Body of pancreas (tissue), 4 donors: ENCODE results near the gene CFAP299. TPM values are rescaled to one million over a fixed set of nuclear protein-coding genes. Genes with fewer than 3 reads are reported as not detected.

Source experiments
- ATAC-seq: fragments of 150-250 bp; one replicate; pipeline ENCODE4 v1.9.1; 2016
- DNase-seq, 4 donors: peaks; one replicate each; pipeline ENCODE4 v3.0.0-alpha.2; 2019
- H3K27ac ChIP-seq, 4 donors: fragments of 200-600 bp; sonication (generic); 1 replicate in 3 of 4; 2 replicates in 1 of 4; pipeline versions ENCODE4 v1.5.1 to v1.6.1; 2016 to 2019; ENCODE audit warnings: mild to moderate bottlenecking in 1 of 4, mixed read lengths in 1 of 4, moderate library complexity in 1 of 4
- H3K27me3 ChIP-seq, 2 donors: fragments of 200-600 bp; sonication (generic); one replicate each; pipeline ENCODE4 v1.6.0; 2016; ENCODE audit warnings: mild to moderate bottlenecking in 1 of 2
- H3K36me3 ChIP-seq, 2 donors: fragments of 200-600 bp; sonication (generic); replicated peaks in 1 of 2; 2 replicates each; pipeline ENCODE4 v1.5.1; 2016; ENCODE audit warnings: low read depth in 2 of 2; ENCODE audit not compliant: insufficient read depth in 1 of 2
- H3K4me1 ChIP-seq: fragments of 200-600 bp; sonication (generic); one replicate; pipeline ENCODE4 v1.6.0; 2016
- H3K4me3 ChIP-seq, 2 donors: fragments of 200-600 bp; sonication (generic); 1 replicate in 1 of 2; 2 replicates in 1 of 2; pipeline ENCODE4 v1.5.1; 2016 to 2019
- H3K9me3 ChIP-seq, 3 donors: fragments of 200-600 bp; sonication (generic); 1 replicate in 2 of 3; 2 replicates in 1 of 3; pipeline ENCODE4 v1.5.1; 2016
- CTCF ChIP-seq, 7 experiments: fragments of 450-650 bp in 4 of 7; fragments of 200-600 bp in 3 of 7; sonication (generic) in 3 of 7; IDR thresholded peaks; one replicate each; pipeline ENCODE4 v1.5.1; 2016 to 2019; ENCODE audit warnings: antibody characterized with exemption in 7 of 7
- POLR2A ChIP-seq, 3 donors: fragments of 450-650 bp; IDR thresholded peaks; one replicate each; pipeline ENCODE4 v1.6.1; 2016; ENCODE audit warnings: antibody characterized with exemption in 3 of 3, mild to moderate bottlenecking in 2 of 3
- WGBS, 2 donors: methylation state at CpG; one replicate each; pipeline ENCODE4 v1.1.5; 2017; 5-methylcytosine and 5-hydroxymethylcytosine counted together
- intact Hi-C: fragments of 100-400 bp; cut with DNase I; formaldehyde crosslinking; loops from one replicate; pipeline ENCODE4 v1.15.1; 2023
- total RNA-seq, 2 donors: library from RNA; depleted of rRNA; stranded (reverse); fragments of >200 nt; gene quantifications; one replicate each; pipeline ENCODE4 v1.1.0, GENCODE V29; 2016

CFAP299 gene
- total RNA-seq, 2 donors from 2014 or later: not detected

DNA sequence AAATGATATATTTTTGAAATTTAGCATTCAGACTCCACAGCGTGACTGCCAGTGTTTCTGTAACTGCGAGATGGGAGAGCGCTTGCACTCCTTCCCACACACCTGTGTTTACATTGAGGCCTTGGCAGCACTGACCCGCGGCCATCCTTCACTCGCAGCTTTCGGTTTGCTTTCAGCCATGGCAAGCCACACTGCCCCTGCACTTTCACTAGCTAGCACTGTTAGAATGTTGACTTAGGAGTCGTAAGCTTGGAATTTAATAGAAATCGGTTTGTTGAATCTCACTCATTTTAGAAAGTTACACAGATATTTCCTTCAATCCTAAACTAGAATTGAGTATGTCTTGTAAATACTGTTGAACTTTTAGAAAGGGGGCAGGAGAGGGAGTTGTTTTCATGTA lies 136.2 kb downstream of the CFAP299 start:
- intact Hi-C loops: no loop called here
- Histone ChIP-seq H3K36me3 (no peaks in the 10 kb centered on the region), H3K27ac (no peak overlapping the region), H3K4me1 (no peaks in the 10 kb centered on the region), H3K4me3 (no peak overlapping the region), H3K9me3 (no peaks in the 10 kb centered on the region), H3K27me3 (no peaks in the 10 kb centered on the region)
- WGBS, 2 donors: 6 to 8% methylated on average over 9 of the region's 9 CpGs
- DNase-seq: peak; percentile 38 to 64 (median 46)
- no peak for TF ChIP-seq CTCF (IDR thresholded peaks at IDR 0.05)
- TF ChIP-seq POLR2A (IDR thresholded peaks at IDR 0.05): no peak
- ATAC-seq: peak; percentile 77

- 79 to 88% methylated on average over 2 of the region's 2 CpGs for WGBS, 2 donors
- Histone ChIP-seq H3K4me3 (no peak overlapping the region), H3K9me3 (no peaks in the 10 kb centered on the region), H3K4me1 (no peaks in the 10 kb centered on the region), H3K27ac (no peak overlapping the region), H3K27me3 (no peaks in the 10 kb centered on the region), H3K36me3 (no peaks in the 10 kb centered on the region)
- intact Hi-C loops: no loop called here
- ATAC-seq (no peak), DNase-seq (no peak)
- no peak for TF ChIP-seq POLR2A (IDR thresholded peaks at IDR 0.05)
- no peak for TF ChIP-seq CTCF (IDR thresholded peaks at IDR 0.05)
Observed at GRCh38 chr4:80475236-80475635, 139.7 kb downstream of the CFAP299 start.

GRCh38 chr4:80475798-80476197 lies 140.3 kb downstream of the CFAP299 start:
- no peaks in the 10 kb centered on the region for H3K36me3 ChIP-seq
- H3K4me3 ChIP-seq: no peak overlapping the region
- H3K4me1 ChIP-seq: no peaks in the 10 kb centered on the region
- WGBS, 2 donors: 65 to 73% methylated on average over 3 of the region's 3 CpGs
- ATAC-seq (no peak), DNase-seq (no peak)
- H3K9me3 ChIP-seq: no peaks in the 10 kb centered on the region
- no peaks in the 10 kb centered on the region for H3K27me3 ChIP-seq
- intact Hi-C loops: no loop called here
- no peak overlapping the region for H3K27ac ChIP-seq
- TF ChIP-seq POLR2A (IDR thresholded peaks at IDR 0.05): no peak
- no peak for TF ChIP-seq CTCF (IDR thresholded peaks at IDR 0.05)

DNA sequence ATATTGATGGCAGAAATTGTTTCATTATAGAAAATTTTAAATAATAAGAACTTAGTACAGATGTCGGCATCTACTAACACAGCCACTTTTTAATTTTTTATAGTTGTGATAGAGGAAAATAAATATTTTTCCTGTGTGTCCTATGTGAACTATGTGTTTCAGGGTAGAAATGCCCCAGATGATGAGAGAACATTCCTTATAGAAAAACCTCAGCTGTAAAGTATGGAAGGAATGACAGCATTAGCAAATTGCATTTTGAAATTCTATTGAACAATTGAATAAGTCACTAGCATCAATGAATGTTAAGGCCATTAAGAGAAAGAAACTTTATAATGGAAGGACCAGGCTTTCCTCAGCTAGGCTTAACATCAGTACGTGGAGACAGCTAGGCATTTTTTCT lies 149.2 kb downstream of the CFAP299 start:
- no peaks in the 10 kb centered on the region for H3K27me3 ChIP-seq
- DNase-seq (no peak), ATAC-seq (no peak)
- no peaks in the 10 kb centered on the region for H3K36me3 ChIP-seq
- H3K4me1 ChIP-seq: no peaks in the 10 kb centered on the region
- no peak for TF ChIP-seq CTCF (IDR thresholded peaks at IDR 0.05)
- TF ChIP-seq POLR2A (IDR thresholded peaks at IDR 0.05): no peak
- no peak overlapping the region for H3K27ac ChIP-seq
- no peak overlapping the region for H3K4me3 ChIP-seq
- intact Hi-C loops: no loop called here
- 77 to 85% methylated on average over 2 of the region's 2 CpGs for WGBS, 2 donors
- no peaks in the 10 kb centered on the region for H3K9me3 ChIP-seq

- H3K4me3 ChIP-seq: no peak overlapping the region
- DNase-seq: no peak
- H3K27me3 ChIP-seq: no peaks in the 10 kb centered on the region
- no peaks in the 10 kb centered on the region for H3K9me3 ChIP-seq
- TF ChIP-seq CTCF (IDR thresholded peaks at IDR 0.05) (no peak), POLR2A (IDR thresholded peaks at IDR 0.05) (no peak)
- ATAC-seq: no peak
- H3K36me3 ChIP-seq: no peaks in the 10 kb centered on the region
- intact Hi-C loops: no loop called here
- WGBS, 2 donors: 41 to 43% methylated on average over 3 of the region's 3 CpGs
- no peaks in the 10 kb centered on the region for H3K4me1 ChIP-seq
- no peak overlapping the region for H3K27ac ChIP-seq
Observed at GRCh38 chr4:80486603-80487002, 151.1 kb downstream of the CFAP299 start.
